GM23338 (cell line): ENCODE data around the gene ZMYND8. TPM values are rescaled to one million over a fixed set of nuclear protein-coding genes. Genes with fewer than 3 reads are reported as not detected.
A peak's percentile ranks its signal among the peaks of the same experiment; 100 is the strongest.

ENCODE experiments used
- ATAC-seq: fragments of 200-7000 bp; cut with Tn5 transposase; 3 replicates; pipeline ENCODE4 v1.9.1; 2020
- DNase-seq: peaks from one replicate; pipeline ENCODE4 v3.0.0-alpha.2; 2015; ENCODE audit warnings: low spot score
- H2AFZ ChIP-seq: fragments of 200-600 bp; sonication (generic); 2 replicates; pipeline ENCODE4 v1.8.0; 2016; ENCODE audit warnings: antibody characterized with exemption, mild to moderate bottlenecking, moderate library complexity
- H3F3A ChIP-seq: fragments of 200-600 bp; sonication (generic); replicated peaks from 2 replicates; pipeline ENCODE4 v1.8.0; 2017; ENCODE audit warnings: antibody characterized with exemption, mixed run types, low read depth
- H3K27ac ChIP-seq: fragments of 200-600 bp; sonication (generic); 2 replicates; pipeline ENCODE4 v1.6.1; 2016; ENCODE audit warnings: low read depth
- H3K27me3 ChIP-seq: fragments of 200-600 bp; sonication (generic); 2 replicates; pipeline ENCODE4 v1.8.0; 2016; ENCODE audit warnings: mild to moderate bottlenecking, mixed run types, moderate library complexity; ENCODE audit not compliant: insufficient read depth
- H3K36me3 ChIP-seq: fragments of 200-600 bp; sonication (generic); 2 replicates; pipeline ENCODE4 v1.8.0; 2016; ENCODE audit warnings: mild to moderate bottlenecking; ENCODE audit not compliant: insufficient read depth
- H3K4me1 ChIP-seq: fragments of 200-600 bp; sonication (generic); 2 replicates; pipeline ENCODE4 v1.8.0; 2016; ENCODE audit warnings: mild to moderate bottlenecking, moderate library complexity; ENCODE audit not compliant: insufficient read depth
- H3K4me2 ChIP-seq: fragments of 200-600 bp; sonication (generic); 2 replicates; pipeline ENCODE4 v1.7.1; 2017; ENCODE audit warnings: mixed run types
- H3K4me3 ChIP-seq: fragments of 200-600 bp; sonication (generic); 2 replicates; pipeline ENCODE4 v1.6.1; 2016; ENCODE audit warnings: mixed run types
- H3K79me2 ChIP-seq: fragments of 200-600 bp; sonication (generic); replicated peaks from 2 replicates; pipeline ENCODE4 v1.8.0; 2017; ENCODE audit warnings: mild to moderate bottlenecking; ENCODE audit not compliant: insufficient read depth
- H3K9me2 ChIP-seq: fragments of 200-600 bp; sonication (generic); 2 replicates; pipeline ENCODE4 v1.8.0; 2017; ENCODE audit not compliant: insufficient read depth
- H4K20me1 ChIP-seq: fragments of 200-600 bp; sonication (generic); replicated peaks from 2 replicates; pipeline ENCODE4 v1.8.0; 2017; ENCODE audit warnings: mild to moderate bottlenecking; ENCODE audit not compliant: insufficient read depth
- H3K27ac Mint-ChIP-seq: 2 replicates; pipeline ENCODE4 v1.8.0; 2020; ENCODE audit warnings: inconsistent platforms, mild to moderate bottlenecking, moderate library complexity, mixed read lengths
- H3K27me3 Mint-ChIP-seq: 3 replicates; pipeline ENCODE4 v1.8.0; 2022; ENCODE audit warnings: low read depth, mild to moderate bottlenecking, moderate library complexity, mixed read lengths, inconsistent platforms; ENCODE audit not compliant: insufficient read depth, poor library complexity
- H3K36me3 Mint-ChIP-seq: 3 replicates; pipeline ENCODE4 v1.8.0; 2021; ENCODE audit warnings: low read depth, mild to moderate bottlenecking, inconsistent platforms, moderate library complexity, mixed read lengths
- H3K4me1 Mint-ChIP-seq: 3 replicates; pipeline ENCODE4 v1.8.0; 2020; ENCODE audit warnings: mild to moderate bottlenecking, inconsistent platforms, mixed read lengths
- H3K4me3 Mint-ChIP-seq: 3 replicates; pipeline ENCODE4 v1.8.0; 2021; ENCODE audit warnings: moderate library complexity, mild to moderate bottlenecking, inconsistent platforms, mixed read lengths
- H3K9me3 Mint-ChIP-seq: 3 replicates; pipeline ENCODE4 v1.8.0; 2020; ENCODE audit warnings: moderate library complexity, mild to moderate bottlenecking, inconsistent platforms, mixed read lengths
- CREB1 ChIP-seq: fragments of 250-450 bp; sonication (Bioruptor Pico); IDR thresholded peaks from 2 replicates; pipeline ENCODE4 v1.5.0; 2020; ENCODE audit warnings: low read depth, mild to moderate bottlenecking, moderate library complexity
- EZH2 ChIP-seq: fragments of 200-600 bp; sonication (generic); IDR thresholded peaks from one replicate; pipeline ENCODE4 v1.8.0; 2017; ENCODE audit warnings: antibody characterized with exemption, mild to moderate bottlenecking, low read depth; ENCODE audit not compliant: unreplicated experiment
- EZH2phosphoT487 ChIP-seq: fragments of 200-600 bp; sonication (generic); IDR thresholded peaks from one replicate; pipeline ENCODE4 v1.8.1; 2018; ENCODE audit warnings: antibody characterized with exemption; ENCODE audit not compliant: unreplicated experiment
- JUNB ChIP-seq: IDR thresholded peaks from one replicate; pipeline ENCODE4 v1.6.1; 2016; ENCODE audit warnings: antibody characterized with exemption; ENCODE audit not compliant: unreplicated experiment
- NANOG ChIP-seq: IDR thresholded peaks from 2 replicates; pipeline ENCODE4 v1.6.1; 2016; ENCODE audit warnings: antibody characterized with exemption, borderline replicate concordance
- POLR2AphosphoS5 ChIP-seq: IDR thresholded peaks from 2 replicates; pipeline ENCODE4 v1.6.1; 2016; ENCODE audit warnings: antibody characterized with exemption, low read depth
- STAT1 ChIP-seq: IDR thresholded peaks from one replicate; pipeline ENCODE4 v1.6.1; 2016; ENCODE audit warnings: antibody characterized with exemption; ENCODE audit not compliant: unreplicated experiment
- ZNF114 ChIP-seq: fragments of 250-450 bp; sonication (Bioruptor Pico); IDR thresholded peaks from 2 replicates; pipeline ENCODE4 v1.5.0; 2020; ENCODE audit warnings: mild to moderate bottlenecking, moderate library complexity
- ZNF331 ChIP-seq: fragments of 250-450 bp; sonication (Bioruptor Pico); IDR thresholded peaks from 2 replicates; pipeline ENCODE4 v1.5.0; 2020; ENCODE audit warnings: low read depth, mild to moderate bottlenecking, moderate library complexity
- polyA plus RNA-seq: library from polyadenylated mRNA; unstranded; fragments of >200 nt; fragmentation: Nextera tagmentation; extraction: Ambion mirVana; gene quantifications from 2 replicates; pipeline ENCODE4 v1.2.1, GENCODE V29; 2016
- total RNA-seq: library from RNA; depleted of rRNA; stranded (reverse); fragments of >200 nt; shearing (Covaris generic); gene quantifications from 2 replicates; pipeline ENCODE4 v1.2.3, GENCODE V29; 2014
- TF ChIP-seq, protein P1 (sequence below): IDR thresholded peaks from 2 replicates; pipeline ENCODE4 v1.6.1; 2016; ENCODE audit warnings: antibody characterized with exemption
- TF ChIP-seq, protein P2 (sequence below): fragments of 250-450 bp; sonication (Bioruptor Pico); IDR thresholded peaks from 2 replicates; pipeline ENCODE4 v1.5.0; 2020; ENCODE audit warnings: mild to moderate bottlenecking, moderate library complexity
- TF ChIP-seq, protein P3 (sequence below), 2 experiments: fragments of 200-600 bp in 1 of 2; sonication (generic) in 1 of 2; conservative IDR thresholded peaks; 2 replicates each; pipeline versions ENCODE4 v1.5.1 to v1.6.1; 2016 to 2017; ENCODE audit warnings: antibody characterized with exemption in 2 of 2, low read depth in 2 of 2, mild to moderate bottlenecking in 2 of 2, moderate library complexity in 1 of 2
- TF ChIP-seq, protein P4 (sequence below): IDR thresholded peaks from one replicate; pipeline ENCODE4 v1.6.1; 2018; ENCODE audit warnings: antibody characterized with exemption; ENCODE audit not compliant: unreplicated experiment

ZMYND8 gene
- total and polyA plus RNA-seq, 2 experiments from 2014 or later = 70.9 to 128 TPM

DNA sequence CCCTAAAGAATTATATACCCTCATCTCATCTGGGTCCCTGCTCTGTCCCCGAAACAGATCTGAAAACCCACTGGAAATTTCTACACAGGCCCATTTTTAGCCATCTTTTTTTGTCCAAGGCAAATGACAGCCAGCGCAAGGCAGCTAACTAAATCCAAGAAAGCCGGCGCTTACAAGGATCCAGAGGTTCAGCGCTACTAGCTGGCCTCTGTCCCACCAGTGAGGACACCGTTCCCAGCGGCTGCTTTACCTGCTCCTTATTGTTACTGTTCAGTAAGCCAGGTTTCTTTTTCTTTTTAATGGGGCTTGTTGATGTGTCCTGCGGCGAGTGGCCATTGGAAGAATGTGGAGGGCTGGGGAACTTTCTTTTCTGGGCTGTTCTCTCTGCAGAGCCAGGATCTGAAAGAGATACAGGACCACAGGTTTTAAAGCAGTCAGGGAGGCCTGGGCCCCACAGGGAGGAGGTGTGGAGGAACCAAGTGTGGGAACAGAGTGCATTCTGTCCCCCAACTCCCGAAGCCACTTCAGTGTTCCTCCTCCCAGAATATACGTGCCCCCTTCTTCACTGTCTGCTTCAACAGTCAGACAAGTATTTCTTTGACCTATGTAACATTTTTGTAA is 46.6 kb downstream of the ZMYND8 start:
- Histone ChIP-seq H3K4me1 (peaks cover 47% of the 10 kb centered on the region), H3F3A (peaks cover 18% of the 10 kb centered on the region), H3K36me3 (peaks cover 30% of the 10 kb centered on the region), H3K4me3 (no peak overlapping the region), H3K79me2 (peaks cover 100% of the 10 kb centered on the region), H3K4me2 (0 out of 2 replicates have a peak overlapping the region, but pooled peaks have one; percentile 2), H4K20me1 (no peaks in the 10 kb centered on the region), H2AFZ (no peak overlapping the region), H3K27me3 (no peaks in the 10 kb centered on the region), H3K9me2 (0 out of 2 replicates have a peak, but pooled peaks cover 8% of the 10 kb centered on the region), H3K27ac (peak overlapping the region; percentile 86)
- peaks cover 24% of the 10 kb centered on the region for H3K27me3 Mint-ChIP-seq
- ATAC-seq = peak; percentile 57
- TF ChIP-seq JUNB = no peak
- TF ChIP-seq, protein P1, sequence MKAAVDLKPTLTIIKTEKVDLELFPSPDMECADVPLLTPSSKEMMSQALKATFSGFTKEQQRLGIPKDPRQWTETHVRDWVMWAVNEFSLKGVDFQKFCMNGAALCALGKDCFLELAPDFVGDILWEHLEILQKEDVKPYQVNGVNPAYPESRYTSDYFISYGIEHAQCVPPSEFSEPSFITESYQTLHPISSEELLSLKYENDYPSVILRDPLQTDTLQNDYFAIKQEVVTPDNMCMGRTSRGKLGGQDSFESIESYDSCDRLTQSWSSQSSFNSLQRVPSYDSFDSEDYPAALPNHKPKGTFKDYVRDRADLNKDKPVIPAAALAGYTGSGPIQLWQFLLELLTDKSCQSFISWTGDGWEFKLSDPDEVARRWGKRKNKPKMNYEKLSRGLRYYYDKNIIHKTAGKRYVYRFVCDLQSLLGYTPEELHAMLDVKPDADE = no peak
- no peak for TF ChIP-seq STAT1
- no peak for TF ChIP-seq POLR2AphosphoS5
- TF ChIP-seq, protein P2, sequence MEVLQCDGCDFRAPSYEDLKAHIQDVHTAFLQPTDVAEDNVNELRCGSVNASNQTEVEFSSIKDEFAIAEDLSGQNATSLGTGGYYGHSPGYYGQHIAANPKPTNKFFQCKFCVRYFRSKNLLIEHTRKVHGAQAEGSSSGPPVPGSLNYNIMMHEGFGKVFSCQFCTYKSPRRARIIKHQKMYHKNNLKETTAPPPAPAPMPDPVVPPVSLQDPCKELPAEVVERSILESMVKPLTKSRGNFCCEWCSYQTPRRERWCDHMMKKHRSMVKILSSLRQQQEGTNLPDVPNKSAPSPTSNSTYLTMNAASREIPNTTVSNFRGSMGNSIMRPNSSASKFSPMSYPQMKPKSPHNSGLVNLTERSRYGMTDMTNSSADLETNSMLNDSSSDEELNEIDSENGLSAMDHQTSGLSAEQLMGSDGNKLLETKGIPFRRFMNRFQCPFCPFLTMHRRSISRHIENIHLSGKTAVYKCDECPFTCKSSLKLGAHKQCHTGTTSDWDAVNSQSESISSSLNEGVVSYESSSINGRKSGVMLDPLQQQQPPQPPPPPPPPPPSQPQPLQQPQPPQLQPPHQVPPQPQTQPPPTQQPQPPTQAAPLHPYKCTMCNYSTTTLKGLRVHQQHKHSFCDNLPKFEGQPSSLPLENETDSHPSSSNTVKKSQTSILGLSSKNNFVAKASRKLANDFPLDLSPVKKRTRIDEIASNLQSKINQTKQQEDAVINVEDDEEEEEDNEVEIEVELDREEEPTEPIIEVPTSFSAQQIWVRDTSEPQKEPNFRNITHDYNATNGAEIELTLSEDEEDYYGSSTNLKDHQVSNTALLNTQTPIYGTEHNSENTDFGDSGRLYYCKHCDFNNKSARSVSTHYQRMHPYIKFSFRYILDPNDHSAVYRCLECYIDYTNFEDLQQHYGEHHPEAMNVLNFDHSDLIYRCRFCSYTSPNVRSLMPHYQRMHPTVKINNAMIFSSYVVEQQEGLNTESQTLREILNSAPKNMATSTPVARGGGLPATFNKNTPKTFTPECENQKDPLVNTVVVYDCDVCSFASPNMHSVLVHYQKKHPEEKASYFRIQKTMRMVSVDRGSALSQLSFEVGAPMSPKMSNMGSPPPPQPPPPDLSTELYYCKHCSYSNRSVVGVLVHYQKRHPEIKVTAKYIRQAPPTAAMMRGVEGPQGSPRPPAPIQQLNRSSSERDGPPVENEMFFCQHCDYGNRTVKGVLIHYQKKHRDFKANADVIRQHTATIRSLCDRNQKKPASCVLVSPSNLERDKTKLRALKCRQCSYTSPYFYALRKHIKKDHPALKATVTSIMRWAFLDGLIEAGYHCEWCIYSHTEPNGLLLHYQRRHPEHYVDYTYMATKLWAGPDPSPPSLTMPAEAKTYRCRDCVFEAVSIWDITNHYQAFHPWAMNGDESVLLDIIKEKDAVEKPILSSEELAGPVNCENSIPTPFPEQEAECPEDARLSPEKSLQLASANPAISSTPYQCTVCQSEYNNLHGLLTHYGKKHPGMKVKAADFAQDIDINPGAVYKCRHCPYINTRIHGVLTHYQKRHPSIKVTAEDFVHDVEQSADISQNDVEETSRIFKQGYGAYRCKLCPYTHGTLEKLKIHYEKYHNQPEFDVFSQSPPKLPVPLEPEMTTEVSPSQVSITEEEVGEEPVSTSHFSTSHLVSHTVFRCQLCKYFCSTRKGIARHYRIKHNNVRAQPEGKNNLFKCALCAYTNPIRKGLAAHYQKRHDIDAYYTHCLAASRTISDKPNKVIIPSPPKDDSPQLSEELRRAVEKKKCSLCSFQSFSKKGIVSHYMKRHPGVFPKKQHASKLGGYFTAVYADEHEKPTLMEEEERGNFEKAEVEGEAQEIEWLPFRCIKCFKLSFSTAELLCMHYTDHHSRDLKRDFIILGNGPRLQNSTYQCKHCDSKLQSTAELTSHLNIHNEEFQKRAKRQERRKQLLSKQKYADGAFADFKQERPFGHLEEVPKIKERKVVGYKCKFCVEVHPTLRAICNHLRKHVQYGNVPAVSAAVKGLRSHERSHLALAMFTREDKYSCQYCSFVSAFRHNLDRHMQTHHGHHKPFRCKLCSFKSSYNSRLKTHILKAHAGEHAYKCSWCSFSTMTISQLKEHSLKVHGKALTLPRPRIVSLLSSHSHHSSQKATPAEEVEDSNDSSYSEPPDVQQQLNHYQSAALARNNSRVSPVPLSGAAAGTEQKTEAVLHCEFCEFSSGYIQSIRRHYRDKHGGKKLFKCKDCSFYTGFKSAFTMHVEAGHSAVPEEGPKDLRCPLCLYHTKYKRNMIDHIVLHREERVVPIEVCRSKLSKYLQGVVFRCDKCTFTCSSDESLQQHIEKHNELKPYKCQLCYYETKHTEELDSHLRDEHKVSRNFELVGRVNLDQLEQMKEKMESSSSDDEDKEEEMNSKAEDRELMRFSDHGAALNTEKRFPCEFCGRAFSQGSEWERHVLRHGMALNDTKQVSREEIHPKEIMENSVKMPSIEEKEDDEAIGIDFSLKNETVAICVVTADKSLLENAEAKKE (CRISPR knock-in tag) = no peak
- no peak for TF ChIP-seq EZH2phosphoT487
- TF ChIP-seq ZNF331 = no peak
- no peak for TF ChIP-seq CREB1
- TF ChIP-seq NANOG = no peak
- TF ChIP-seq, protein P3, sequence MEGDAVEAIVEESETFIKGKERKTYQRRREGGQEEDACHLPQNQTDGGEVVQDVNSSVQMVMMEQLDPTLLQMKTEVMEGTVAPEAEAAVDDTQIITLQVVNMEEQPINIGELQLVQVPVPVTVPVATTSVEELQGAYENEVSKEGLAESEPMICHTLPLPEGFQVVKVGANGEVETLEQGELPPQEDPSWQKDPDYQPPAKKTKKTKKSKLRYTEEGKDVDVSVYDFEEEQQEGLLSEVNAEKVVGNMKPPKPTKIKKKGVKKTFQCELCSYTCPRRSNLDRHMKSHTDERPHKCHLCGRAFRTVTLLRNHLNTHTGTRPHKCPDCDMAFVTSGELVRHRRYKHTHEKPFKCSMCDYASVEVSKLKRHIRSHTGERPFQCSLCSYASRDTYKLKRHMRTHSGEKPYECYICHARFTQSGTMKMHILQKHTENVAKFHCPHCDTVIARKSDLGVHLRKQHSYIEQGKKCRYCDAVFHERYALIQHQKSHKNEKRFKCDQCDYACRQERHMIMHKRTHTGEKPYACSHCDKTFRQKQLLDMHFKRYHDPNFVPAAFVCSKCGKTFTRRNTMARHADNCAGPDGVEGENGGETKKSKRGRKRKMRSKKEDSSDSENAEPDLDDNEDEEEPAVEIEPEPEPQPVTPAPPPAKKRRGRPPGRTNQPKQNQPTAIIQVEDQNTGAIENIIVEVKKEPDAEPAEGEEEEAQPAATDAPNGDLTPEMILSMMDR (conservative IDR thresholded peaks at IDR 0.05; ENCODE audit: low read depth in 2 of 2) = no peak
- TF ChIP-seq ZNF114 (CRISPR knock-in tag) = no peak
- no peak for TF ChIP-seq EZH2
- TF ChIP-seq, protein P4, sequence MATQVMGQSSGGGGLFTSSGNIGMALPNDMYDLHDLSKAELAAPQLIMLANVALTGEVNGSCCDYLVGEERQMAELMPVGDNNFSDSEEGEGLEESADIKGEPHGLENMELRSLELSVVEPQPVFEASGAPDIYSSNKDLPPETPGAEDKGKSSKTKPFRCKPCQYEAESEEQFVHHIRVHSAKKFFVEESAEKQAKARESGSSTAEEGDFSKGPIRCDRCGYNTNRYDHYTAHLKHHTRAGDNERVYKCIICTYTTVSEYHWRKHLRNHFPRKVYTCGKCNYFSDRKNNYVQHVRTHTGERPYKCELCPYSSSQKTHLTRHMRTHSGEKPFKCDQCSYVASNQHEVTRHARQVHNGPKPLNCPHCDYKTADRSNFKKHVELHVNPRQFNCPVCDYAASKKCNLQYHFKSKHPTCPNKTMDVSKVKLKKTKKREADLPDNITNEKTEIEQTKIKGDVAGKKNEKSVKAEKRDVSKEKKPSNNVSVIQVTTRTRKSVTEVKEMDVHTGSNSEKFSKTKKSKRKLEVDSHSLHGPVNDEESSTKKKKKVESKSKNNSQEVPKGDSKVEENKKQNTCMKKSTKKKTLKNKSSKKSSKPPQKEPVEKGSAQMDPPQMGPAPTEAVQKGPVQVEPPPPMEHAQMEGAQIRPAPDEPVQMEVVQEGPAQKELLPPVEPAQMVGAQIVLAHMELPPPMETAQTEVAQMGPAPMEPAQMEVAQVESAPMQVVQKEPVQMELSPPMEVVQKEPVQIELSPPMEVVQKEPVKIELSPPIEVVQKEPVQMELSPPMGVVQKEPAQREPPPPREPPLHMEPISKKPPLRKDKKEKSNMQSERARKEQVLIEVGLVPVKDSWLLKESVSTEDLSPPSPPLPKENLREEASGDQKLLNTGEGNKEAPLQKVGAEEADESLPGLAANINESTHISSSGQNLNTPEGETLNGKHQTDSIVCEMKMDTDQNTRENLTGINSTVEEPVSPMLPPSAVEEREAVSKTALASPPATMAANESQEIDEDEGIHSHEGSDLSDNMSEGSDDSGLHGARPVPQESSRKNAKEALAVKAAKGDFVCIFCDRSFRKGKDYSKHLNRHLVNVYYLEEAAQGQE = no peak
- peak overlapping the region; percentile 92 for H3K27ac Mint-ChIP-seq
- H3K9me3 Mint-ChIP-seq = no peaks in the 10 kb centered on the region; the same call in 2 of the 3 replicates
- peak; percentile 40 for DNase-seq
- H3K36me3 Mint-ChIP-seq = peaks cover 86% of the 10 kb centered on the region
- peaks cover 54% of the 10 kb centered on the region for H3K4me1 Mint-ChIP-seq
- no peak overlapping the region for H3K4me3 Mint-ChIP-seq
